NCI-H526 (cell line): ENCODE measurements around the gene STAT5B.
A peak's percentile ranks its signal among the peaks of the same experiment; 100 is the strongest.
"Not testable (repeated sequence)": the region's sequence is repeated elsewhere in the genome, so short reads cannot be mapped to it uniquely, and the experiment has no call there.

Experiments used
- DNase-seq, 2 experiments: peaks; one replicate each; lab custom pipeline; 2025; lab: John Stamatoyannopoulos, UW

The STAT5B gene

GRCh38 chr17:42233156-42233555 is 43.0 kb downstream of the STAT5B start:
- DNase-seq, result no peak

- no peak for DNase-seq
These were observed 46.0 kb downstream of the STAT5B start for GRCh38 chr17:42230225-42230624.

- DNase-seq, result no peak
These were observed 48.1 kb downstream of the STAT5B start for GRCh38 chr17:42227849-42228700.

- DNase-seq, result no peak
These were observed 50.5 kb downstream of the STAT5B start for GRCh38 chr17:42225646-42226045.

GRCh38 chr17:42224651-42225050 is 51.5 kb downstream of the STAT5B start:
- no peak for DNase-seq

GRCh38 chr17:42221886-42222745 is 54.1 kb downstream of the STAT5B start:
- peak; percentile 6 to 58 for DNase-seq

GRCh38 chr17:42219280-42219679 is 56.9 kb downstream of the STAT5B start:
- DNase-seq, result not testable (repeated sequence)

GRCh38 chr17:42214156-42214555 is 62.0 kb downstream of the STAT5B start:
- DNase-seq, result no peak

- no peak for DNase-seq
These were observed 63.8 kb downstream of the STAT5B start for GRCh38 chr17:42212382-42212781.

GRCh38 chr17:42211921-42212341 is 64.3 kb downstream of the STAT5B start:
- DNase-seq, result not testable (repeated sequence)

- DNase-seq, result no peak
These were observed 66.1 kb downstream of the STAT5B start for GRCh38 chr17:42210046-42210445.

- not testable (repeated sequence) for DNase-seq
These were observed 70.0 kb downstream of the STAT5B start for GRCh38 chr17:42206153-42206612.

- no peak for DNase-seq
These were observed 72.8 kb downstream of the STAT5B start for GRCh38 chr17:42203354-42203753.

GRCh38 chr17:42202696-42203095 is 73.5 kb downstream of the STAT5B start:
- no peak for DNase-seq

GRCh38 chr17:42202159-42202558 is 74.0 kb downstream of the STAT5B start:
- DNase-seq, result no peak

GRCh38 chr17:42201458-42201772 is 74.8 kb downstream of the STAT5B start:
- DNase-seq, result no peak

GRCh38 chr17:42200706-42201457 is 75.3 kb downstream of the STAT5B start:
- no peak for DNase-seq

- DNase-seq, result no peak
These were observed 76.7 kb downstream of the STAT5B start for GRCh38 chr17:42199416-42200011.

- no peak for DNase-seq
These were observed 77.3 kb downstream of the STAT5B start for GRCh38 chr17:42198897-42199296.

- no peak for DNase-seq
These were observed 78.5 kb downstream of the STAT5B start for GRCh38 chr17:42197564-42198156.
